ENCODE measurements around the gene NT5M. TPM values are rescaled to one million over a fixed set of nuclear protein-coding genes. Genes with fewer than 3 reads are reported as not detected.

NT5M gene
- total RNA-seq, 1 donor from 2014 or later, result 5.8 TPM

DNA sequence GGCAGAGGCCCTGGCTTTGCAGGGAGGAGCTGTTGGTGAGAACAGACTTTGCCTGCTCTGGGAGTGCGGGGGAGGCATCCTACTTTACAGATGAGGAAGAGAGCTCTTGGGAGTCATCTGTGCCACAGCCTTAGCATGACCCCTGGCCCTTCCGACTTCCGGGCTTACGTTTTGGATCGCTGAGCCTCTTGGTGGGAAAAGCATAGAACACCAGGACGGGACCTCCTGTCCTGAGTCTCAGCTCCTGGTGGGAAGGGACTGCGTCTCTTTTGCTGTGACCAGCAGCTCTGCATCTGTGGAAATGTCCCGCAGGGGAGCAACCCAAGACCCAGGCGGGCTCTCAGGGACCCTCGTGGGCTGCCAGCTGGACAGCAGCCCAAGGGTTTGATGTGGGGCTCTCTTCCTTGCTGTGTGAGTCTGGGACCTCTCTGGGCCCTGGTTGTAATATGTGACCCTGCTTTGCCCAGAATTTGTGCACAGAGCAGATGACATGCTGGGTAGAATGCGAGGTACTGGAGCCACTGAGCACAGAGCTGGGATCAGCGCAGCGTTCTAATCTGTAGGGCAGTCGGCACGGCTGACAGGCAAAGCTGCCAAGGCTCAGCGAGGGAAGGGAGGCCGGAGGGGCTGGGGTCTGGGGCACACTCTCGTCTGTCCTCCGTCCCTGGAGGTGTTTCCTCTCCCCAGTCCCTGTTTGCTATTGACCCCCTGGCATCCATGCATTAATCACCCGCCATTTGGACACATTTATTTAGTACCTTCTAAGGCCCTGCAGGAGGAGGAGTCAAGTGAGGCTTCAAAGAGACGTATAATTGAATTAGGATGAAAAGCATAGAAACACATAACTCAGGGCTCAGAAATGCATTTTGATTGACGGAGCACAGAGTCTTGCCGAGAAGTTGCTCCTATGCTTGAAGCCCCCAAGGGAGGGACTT is 64.0 kb downstream of the NT5M start:
- Mint-ChIP-seq H3K27ac (no peak overlapping the region), H3K4me3 (no peak overlapping the region), H3K9me3 (no peaks in the 10 kb centered on the region), H3K27me3 (ENCODE audit: insufficient read depth) (peaks cover 7% of the 10 kb centered on the region), H3K36me3 (ENCODE audit: low read depth) (no peaks in the 10 kb centered on the region), H3K4me1 (ENCODE audit: low read depth) (no peaks in the 10 kb centered on the region)
- intact Hi-C loops (cut with micrococcal nuclease), result no loop called here
- DNase-seq (ENCODE audit: low spot score), result no peak

DNA sequence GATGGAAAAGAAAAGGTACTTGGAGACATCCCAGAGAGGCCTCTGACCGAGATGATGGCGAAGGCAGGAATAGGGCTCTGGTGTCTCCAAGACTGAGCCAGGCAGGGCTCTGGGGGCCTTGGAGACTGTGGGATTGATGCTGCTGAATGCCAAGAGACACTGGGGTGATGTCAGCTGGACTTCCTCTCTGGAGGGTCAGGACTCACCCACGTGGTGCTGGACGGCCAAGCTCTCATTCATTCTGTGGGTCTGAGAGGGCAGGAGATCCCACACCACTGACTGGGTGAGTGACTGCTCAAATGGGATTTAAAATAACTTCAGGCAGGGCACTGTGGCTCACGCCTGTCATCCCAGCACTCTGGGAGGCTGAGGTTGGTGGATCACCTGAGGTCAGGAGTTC is 64.8 kb downstream of the NT5M start:
- Mint-ChIP-seq H3K4me3 (no peak overlapping the region), H3K27ac (no peak overlapping the region), H3K9me3 (no peaks in the 10 kb centered on the region), H3K4me1 (ENCODE audit: low read depth) (no peaks in the 10 kb centered on the region), H3K27me3 (ENCODE audit: insufficient read depth) (peaks cover 7% of the 10 kb centered on the region), H3K36me3 (ENCODE audit: low read depth) (no peaks in the 10 kb centered on the region)
- no peak for DNase-seq (ENCODE audit: low spot score)
- intact Hi-C loops (cut with micrococcal nuclease), result no loop called here

DNA sequence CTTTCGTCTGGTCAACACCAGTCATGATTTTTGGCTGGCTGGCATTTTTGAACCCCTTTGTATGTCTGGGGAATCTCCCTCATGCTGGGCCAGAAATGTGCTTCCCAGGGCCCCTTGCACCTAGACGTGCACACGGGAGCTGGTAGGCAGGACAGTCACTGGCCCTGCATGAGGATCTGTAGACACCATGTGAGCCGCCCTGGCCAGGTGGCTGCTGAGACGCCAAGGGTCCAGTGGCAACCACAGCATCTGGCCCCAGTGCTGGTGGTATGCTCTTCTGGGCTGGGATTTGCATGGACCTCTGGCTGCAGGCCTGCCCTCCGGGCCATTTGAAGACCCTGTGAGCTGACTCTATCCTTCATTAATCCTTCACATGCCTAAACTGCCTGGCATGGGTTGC is 67.5 kb downstream of the NT5M start:
- Mint-ChIP-seq H3K4me3 (no peak overlapping the region), H3K27ac (no peak overlapping the region), H3K9me3 (no peaks in the 10 kb centered on the region), H3K27me3 (ENCODE audit: insufficient read depth) (peaks cover 4% of the 10 kb centered on the region), H3K36me3 (ENCODE audit: low read depth) (no peaks in the 10 kb centered on the region), H3K4me1 (ENCODE audit: low read depth) (no peaks in the 10 kb centered on the region)
- DNase-seq (ENCODE audit: low spot score), result no peak
- intact Hi-C loops (cut with micrococcal nuclease), result no loop called here

DNA sequence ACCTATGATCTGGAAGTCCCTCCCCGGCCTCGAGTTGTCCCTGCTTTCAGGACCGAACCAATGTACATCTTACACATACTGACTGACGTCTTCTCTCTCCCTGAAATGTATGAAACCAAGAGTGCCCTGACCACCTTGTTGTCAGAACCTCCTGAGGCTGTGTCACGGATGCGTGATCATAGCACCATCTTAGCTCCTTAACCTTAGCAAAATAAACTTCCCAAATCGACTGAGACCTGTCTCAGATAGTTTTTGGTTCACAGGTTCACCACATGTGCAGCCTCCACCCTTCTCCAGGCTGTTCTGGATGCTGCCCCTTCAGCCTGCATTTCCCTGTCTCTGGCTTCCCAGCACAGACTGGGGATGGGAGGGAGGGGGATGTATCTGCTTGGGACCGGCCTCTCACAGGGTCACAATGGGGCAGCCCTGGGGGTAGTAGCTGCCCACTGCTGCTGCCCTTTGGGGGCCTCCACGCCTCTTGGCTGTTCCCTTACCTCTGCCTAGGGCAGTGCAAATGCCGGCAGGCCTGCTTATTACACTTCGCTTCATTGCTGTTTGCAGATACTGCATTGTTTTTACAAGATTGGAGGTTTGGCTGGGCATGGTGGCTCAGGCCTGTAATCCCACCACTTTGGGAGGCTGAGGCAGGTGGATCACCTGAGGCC is 69.8 kb downstream of the NT5M start:
- intact Hi-C loops (cut with micrococcal nuclease), result no loop called here
- Mint-ChIP-seq H3K9me3 (no peaks in the 10 kb centered on the region), H3K27ac (no peak overlapping the region), H3K36me3 (ENCODE audit: low read depth) (no peaks in the 10 kb centered on the region), H3K4me3 (no peak overlapping the region), H3K4me1 (ENCODE audit: low read depth) (no peaks in the 10 kb centered on the region), H3K27me3 (ENCODE audit: insufficient read depth) (peaks cover 4% of the 10 kb centered on the region)
- DNase-seq (ENCODE audit: low spot score), result no peak

DNA sequence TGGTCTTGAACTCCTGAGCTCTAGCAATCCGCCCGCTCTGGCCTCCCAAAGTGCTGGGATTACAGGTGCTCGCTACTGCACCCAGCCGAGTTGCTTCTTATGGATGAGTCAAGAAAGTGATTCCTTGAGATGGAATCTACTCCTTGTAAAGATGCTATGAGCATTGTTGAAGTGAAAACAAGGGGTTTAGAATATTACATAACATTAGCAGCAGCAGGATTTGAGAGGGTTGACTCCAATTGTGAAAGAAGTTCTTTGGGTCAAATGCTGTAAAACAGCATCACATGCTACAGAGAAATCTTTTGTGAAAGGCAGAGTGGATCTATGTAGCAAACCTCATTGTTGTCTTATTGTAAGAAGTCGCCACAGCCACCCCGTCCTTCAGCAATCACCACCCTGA is 72.7 kb downstream of the NT5M start:
- intact Hi-C loops (cut with micrococcal nuclease), result no loop called here
- H3K27ac Mint-ChIP-seq, result no peak overlapping the region
- no peaks in the 10 kb centered on the region for H3K36me3 Mint-ChIP-seq (ENCODE audit: low read depth)
- no peak for DNase-seq (ENCODE audit: low spot score)
- H3K4me1 Mint-ChIP-seq (ENCODE audit: low read depth), result no peaks in the 10 kb centered on the region
- H3K27me3 Mint-ChIP-seq (ENCODE audit: insufficient read depth), result peaks cover 7% of the 10 kb centered on the region
- no peak overlapping the region for H3K4me3 Mint-ChIP-seq
- no peaks in the 10 kb centered on the region for H3K9me3 Mint-ChIP-seq

DNA sequence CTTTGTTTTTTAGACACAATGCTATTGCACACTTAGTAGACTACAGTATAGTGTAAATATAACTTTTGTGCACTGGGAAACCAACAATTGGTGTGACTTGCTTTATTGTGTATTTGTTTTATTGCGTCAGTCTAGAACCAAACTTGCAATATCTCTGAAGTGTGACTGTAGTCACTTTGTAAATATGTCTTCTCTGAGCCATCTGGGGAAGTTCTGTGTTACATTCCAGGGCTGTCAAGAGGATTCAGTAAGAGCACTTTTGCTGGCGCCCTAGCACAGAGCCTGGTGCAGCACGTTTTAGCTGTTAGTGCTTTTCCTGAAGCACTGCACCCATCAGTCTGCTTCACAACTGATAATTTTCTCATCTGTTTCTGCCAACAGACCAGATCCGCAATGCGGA is 73.2 kb downstream of the NT5M start:
- no peak overlapping the region for H3K4me3 Mint-ChIP-seq
- intact Hi-C loops (cut with micrococcal nuclease), result no loop called here
- H3K27me3 Mint-ChIP-seq (ENCODE audit: insufficient read depth), result peaks cover 3% of the 10 kb centered on the region
- DNase-seq (ENCODE audit: low spot score), result no peak
- H3K4me1 Mint-ChIP-seq (ENCODE audit: low read depth), result no peaks in the 10 kb centered on the region
- H3K9me3 Mint-ChIP-seq, result no peaks in the 10 kb centered on the region
- H3K36me3 Mint-ChIP-seq (ENCODE audit: low read depth), result no peaks in the 10 kb centered on the region
- no peak overlapping the region for H3K27ac Mint-ChIP-seq

DNA sequence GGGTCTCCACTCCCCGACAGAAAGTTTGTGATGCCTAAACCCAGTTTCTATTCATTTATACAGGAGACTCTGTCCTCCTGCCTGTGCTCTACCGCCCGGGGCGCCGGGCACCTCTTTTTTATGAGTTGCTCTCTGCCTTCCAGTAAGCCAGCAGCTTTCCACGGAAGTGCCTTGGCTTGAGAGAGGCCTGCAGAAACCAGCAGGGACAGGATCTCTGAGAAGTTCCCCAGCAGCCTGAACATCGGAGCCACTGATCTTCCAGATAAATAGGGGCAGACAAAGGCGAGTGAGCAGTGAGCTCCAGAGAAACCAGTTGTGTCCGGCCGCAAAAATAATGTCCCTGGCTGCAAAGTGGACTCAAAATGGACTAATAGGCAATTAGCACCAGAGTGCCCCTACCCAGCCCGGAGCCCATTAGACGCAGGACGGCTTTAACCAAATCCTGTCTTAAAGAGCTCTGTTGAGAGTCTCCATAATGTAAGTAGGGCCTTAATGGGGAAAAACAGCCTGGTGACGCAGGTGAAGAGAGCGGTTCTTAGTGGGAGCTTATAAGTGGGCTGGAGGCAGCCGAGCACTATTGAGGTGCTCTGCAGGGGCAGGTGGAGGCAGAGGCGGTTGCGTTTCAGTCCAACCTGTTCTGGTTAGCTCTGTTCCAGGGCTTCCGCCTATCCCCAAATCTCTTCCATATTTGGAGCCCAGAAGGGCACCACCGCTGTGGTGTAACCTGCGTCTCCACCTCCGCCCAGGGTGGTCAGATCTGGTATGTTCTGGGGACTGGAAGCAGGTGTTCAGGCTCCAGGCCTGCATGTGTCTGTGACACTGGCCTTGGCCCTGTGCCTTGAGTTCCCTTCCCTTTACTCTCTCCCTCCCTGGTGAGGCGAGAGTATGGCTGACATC is 74.1 kb downstream of the NT5M start:
- no peaks in the 10 kb centered on the region for H3K9me3 Mint-ChIP-seq
- H3K4me3 Mint-ChIP-seq, result no peak overlapping the region
- no peaks in the 10 kb centered on the region for H3K36me3 Mint-ChIP-seq (ENCODE audit: low read depth)

DNA sequence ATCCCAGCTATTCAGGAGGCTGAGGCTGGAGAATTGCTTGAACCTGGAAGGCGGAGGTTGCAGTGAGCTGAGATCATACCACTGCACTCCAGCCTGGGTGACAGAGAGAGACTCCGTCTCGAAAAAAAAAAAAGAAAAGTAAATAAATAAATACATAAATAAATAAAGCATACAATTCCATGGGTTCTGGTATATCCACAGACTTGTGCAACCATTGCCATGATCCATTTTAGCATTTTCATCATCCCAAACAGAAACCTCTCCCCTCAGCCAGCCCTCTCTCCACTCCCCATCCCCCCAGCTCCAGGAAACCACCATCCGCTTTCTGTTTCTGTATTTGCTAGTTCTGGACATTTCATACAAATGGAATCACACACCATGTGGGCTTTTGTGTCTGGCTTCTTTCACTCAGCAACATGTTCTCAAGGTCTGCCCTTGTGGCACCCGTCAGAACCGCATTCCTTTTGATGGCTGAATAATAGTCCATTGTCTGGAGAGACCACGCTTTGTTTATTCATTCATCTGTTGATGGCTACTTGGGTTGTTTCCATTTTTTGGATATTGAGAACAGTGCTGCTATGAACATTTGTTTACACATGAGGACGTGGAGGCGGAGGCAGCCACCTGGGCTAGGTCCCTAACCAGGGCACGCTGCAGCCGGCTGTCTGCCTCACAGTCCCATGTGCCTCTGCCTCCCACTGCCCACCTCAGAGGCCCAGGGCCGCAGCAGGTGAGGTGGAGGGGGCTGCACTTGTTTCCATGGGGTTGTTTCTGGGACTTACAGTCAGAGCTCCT is 76.2 kb downstream of the NT5M start:
- Mint-ChIP-seq H3K27me3 (ENCODE audit: insufficient read depth) (peaks cover 5% of the 10 kb centered on the region), H3K4me1 (ENCODE audit: low read depth) (peaks cover 9% of the 10 kb centered on the region), H3K27ac (no peak overlapping the region), H3K36me3 (ENCODE audit: low read depth) (no peaks in the 10 kb centered on the region), H3K4me3 (no peak overlapping the region), H3K9me3 (no peaks in the 10 kb centered on the region)
- no peak for DNase-seq (ENCODE audit: low spot score)
- intact Hi-C loops (cut with micrococcal nuclease), result no loop called here

More for the DNA sequence above, 74.1 kb downstream of the NT5M start:
- intact Hi-C loops (cut with micrococcal nuclease), result no loop called here
- no peak for DNase-seq (ENCODE audit: low spot score)
- H3K27me3 Mint-ChIP-seq (ENCODE audit: insufficient read depth), result peaks cover 5% of the 10 kb centered on the region
- peaks cover 8% of the 10 kb centered on the region for H3K4me1 Mint-ChIP-seq (ENCODE audit: low read depth)
- H3K27ac Mint-ChIP-seq, result no peak overlapping the region

DNA sequence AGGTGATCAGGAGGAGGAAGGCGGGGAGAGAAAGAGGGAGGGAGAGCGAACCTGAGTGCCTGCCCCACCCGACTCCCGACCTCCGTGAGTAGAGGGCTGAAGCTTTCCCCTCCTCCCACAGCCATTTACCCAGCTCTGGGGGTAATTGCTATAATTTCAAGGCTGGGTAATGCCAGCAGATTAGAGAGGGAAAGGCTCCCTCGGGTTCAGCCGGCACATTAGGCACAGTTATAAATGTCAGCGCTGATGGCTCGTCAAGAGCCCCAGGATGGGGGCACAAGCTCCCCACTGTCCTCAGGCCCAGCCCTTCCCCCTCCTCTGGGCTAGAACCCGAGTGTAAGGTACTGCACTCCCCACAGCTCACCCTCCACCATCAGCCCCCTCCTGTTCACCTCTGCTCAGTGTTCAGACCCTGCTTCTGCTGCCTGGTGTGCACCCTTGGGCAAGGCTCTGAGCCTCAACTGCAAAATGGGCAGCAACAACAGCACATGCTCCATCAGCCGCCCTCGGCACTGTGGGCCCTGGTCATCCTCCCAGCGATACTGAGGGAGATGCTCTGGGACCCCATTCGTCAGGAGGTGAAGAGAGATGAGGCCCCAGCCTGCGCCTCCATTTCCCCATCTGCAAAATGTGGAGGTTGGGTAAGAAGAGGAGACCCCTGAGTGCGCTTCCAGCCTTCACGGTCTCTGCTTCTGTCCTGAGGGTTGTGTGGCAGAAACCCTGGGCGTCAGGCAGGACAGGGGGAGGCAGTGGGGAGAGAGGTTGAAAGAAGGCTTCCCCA is 77.2 kb downstream of the NT5M start:
- Mint-ChIP-seq H3K4me3 (no peak overlapping the region), H3K36me3 (ENCODE audit: low read depth) (no peaks in the 10 kb centered on the region), H3K27ac (no peak overlapping the region), H3K4me1 (ENCODE audit: low read depth) (peaks cover 9% of the 10 kb centered on the region), H3K9me3 (no peaks in the 10 kb centered on the region), H3K27me3 (ENCODE audit: insufficient read depth) (peaks cover 5% of the 10 kb centered on the region)
- no peak for DNase-seq (ENCODE audit: low spot score)
- intact Hi-C loops (cut with micrococcal nuclease), result no loop called here

DNA sequence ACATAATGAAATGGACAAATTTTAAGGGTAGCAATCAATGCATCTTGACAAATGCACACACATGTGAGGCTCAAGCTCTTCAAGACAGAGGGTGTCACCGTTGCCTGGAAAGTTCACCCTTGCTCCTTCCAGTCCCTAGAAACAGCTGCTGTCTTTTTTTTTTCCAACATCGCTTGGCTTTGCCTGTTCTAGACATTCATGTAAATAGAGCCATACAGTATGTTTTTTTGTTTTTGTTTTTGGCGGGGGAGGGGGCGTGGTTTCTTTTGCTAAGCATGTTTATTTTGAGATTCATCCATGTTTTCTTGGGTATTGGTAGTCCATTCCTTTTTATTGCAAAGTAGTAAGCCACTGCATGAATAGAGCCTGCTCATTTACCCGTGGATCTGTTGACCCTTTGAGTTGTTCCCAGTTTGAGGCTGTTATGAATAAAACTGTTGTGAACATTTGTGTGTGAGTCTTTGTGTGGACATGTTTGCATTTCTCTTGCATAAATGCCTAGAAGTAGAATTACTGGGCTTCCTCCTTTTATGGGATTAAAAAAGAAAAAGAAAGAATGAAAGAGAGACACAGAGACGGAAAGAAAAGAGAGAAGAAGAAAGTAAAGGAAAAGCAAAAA is 78.4 kb downstream of the NT5M start:
- H3K27me3 Mint-ChIP-seq (ENCODE audit: insufficient read depth), result peaks cover 5% of the 10 kb centered on the region
- no peaks in the 10 kb centered on the region for H3K36me3 Mint-ChIP-seq (ENCODE audit: low read depth)
- no peak overlapping the region for H3K27ac Mint-ChIP-seq
- H3K4me1 Mint-ChIP-seq (ENCODE audit: low read depth), result peaks cover 9% of the 10 kb centered on the region
- intact Hi-C loops (cut with micrococcal nuclease), result no loop called here
- DNase-seq (ENCODE audit: low spot score), result no peak
- H3K9me3 Mint-ChIP-seq, result no peaks in the 10 kb centered on the region
- H3K4me3 Mint-ChIP-seq, result no peak overlapping the region

DNA sequence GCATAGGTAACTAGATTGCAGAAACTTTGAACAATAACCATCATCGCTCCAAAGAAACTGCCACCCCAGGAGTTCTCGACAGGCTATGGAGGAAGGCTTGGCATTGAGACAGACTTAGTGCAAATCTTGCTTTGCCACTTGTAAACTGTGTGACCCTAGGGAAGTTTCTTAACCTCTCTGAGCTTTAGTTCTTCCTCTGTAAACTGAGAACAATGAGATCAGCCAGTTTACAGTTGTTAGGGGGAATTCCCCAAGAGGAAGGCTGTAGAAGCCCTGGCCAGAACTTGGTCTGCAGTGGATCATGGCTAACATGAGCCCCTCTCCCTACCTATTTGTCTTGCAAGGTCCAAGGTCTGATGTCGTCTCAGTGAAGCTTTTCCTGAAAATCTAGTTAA is 78.9 kb downstream of the NT5M start:
- Mint-ChIP-seq H3K4me3 (no peak overlapping the region), H3K27me3 (ENCODE audit: insufficient read depth) (peaks cover 5% of the 10 kb centered on the region), H3K27ac (no peak overlapping the region), H3K9me3 (no peaks in the 10 kb centered on the region), H3K36me3 (ENCODE audit: low read depth) (no peaks in the 10 kb centered on the region), H3K4me1 (ENCODE audit: low read depth) (peaks cover 9% of the 10 kb centered on the region)
- intact Hi-C loops (cut with micrococcal nuclease), result no loop called here
- no peak for DNase-seq (ENCODE audit: low spot score)
